A549 (cell line): Measurements from ENCODE around the gene CRIP3. TPM values are rescaled to one million over a fixed set of nuclear protein-coding genes. Genes with fewer than 3 reads are reported as not detected.

Source experiments
- ATAC-seq, 2 experiments: fragments of 200-7000 bp in 1 of 2; fragments of >200 bp in 1 of 2; cut with Nextera tagmentation in 1 of 2; cut with Tn5 transposase in 1 of 2; 3 replicates each; pipeline versions ENCODE4 v1.8.0 to v1.9.1; 2018 to 2020; ENCODE audit warnings: mild to moderate bottlenecking in 1 of 2, moderate library complexity in 1 of 2
- CTCF ChIA-PET: fragments of 300-600 bp; sonication (Branson Sonifier 250); formaldehyde crosslinking; extraction: SDS; loops from one replicate; lab custom pipeline; 2021; ENCODE audit warnings: antibody characterized with exemption, inconsistent platforms; lab: Yijun Ruan, JAX
- POLR2A ChIA-PET: fragments of 350-600 bp; formaldehyde crosslinking; extraction: SDS; loops from one replicate; lab custom pipeline; 2021; ENCODE audit warnings: antibody characterized with exemption, inconsistent platforms; lab: Yijun Ruan, JAX
- DNase-seq, 2 experiments: peaks; one replicate each; pipeline versions ENCODE4 v3.0.0 to v3.0.0-alpha.2; 2011 to 2016; ENCODE audit warnings: low read depth in 1 of 2, low spot score in 1 of 2
- FAIRE-seq: peaks from 2 replicates; lab custom pipeline; 2011; peaks lifted over from hg19 to GRCh38; lab: Jason Lieb, UNC
- H3K27ac ChIP-seq, 2 experiments: fragments of >200 bp; sonication (Bioruptor Twin); formaldehyde crosslinking; 3 replicates each; pipeline ENCODE4 v1.5.1; 2016 to 2017
- H3K4me1 ChIP-seq: fragments of >200 bp; sonication (Bioruptor Twin); formaldehyde crosslinking; 3 replicates; pipeline ENCODE4 v1.6.1; 2016
- H3K4me2 ChIP-seq: fragments of >200 bp; sonication (Bioruptor Twin); formaldehyde crosslinking; 3 replicates; pipeline ENCODE4 v1.6.1; 2016
- H3K4me3 ChIP-seq: fragments of >200 bp; sonication (Bioruptor Twin); formaldehyde crosslinking; 3 replicates; pipeline ENCODE4 v1.5.1; 2016
- H3K9me3 ChIP-seq: fragments of >200 bp; sonication (Bioruptor Twin); formaldehyde crosslinking; 3 replicates; pipeline ENCODE4 v1.6.1; 2016
- ATOH8 ChIP-seq: fragments of 250-450 bp; sonication (Bioruptor Pico); IDR thresholded peaks from 2 replicates; pipeline ENCODE4 v1.5.0; 2020; ENCODE audit warnings: low read depth, mild to moderate bottlenecking, moderate library complexity
- CBX2 ChIP-seq: fragments of 200-600 bp; sonication (generic); IDR thresholded peaks from 2 replicates; pipeline ENCODE4 v1.6.1; 2016; ENCODE audit warnings: low read depth, mild to moderate bottlenecking, borderline replicate concordance
- CEBPB ChIP-seq, 2 experiments: fragments of >200 bp in 1 of 2; sonication (Bioruptor Twin) in 1 of 2; formaldehyde crosslinking in 1 of 2; IDR thresholded peaks; 2 replicates each; pipeline ENCODE4 v1.6.1; 2012 to 2016
- CHD2 ChIP-seq: fragments of 150-350 bp; IDR thresholded peaks from 2 replicates; pipeline ENCODE4 v1.6.1; 2014; ENCODE audit warnings: low read length; ENCODE audit not compliant: partially characterized antibody
- EHMT2 ChIP-seq: fragments of 200-600 bp; sonication (generic); IDR thresholded peaks from 2 replicates; pipeline ENCODE4 v1.6.1; 2016; ENCODE audit warnings: antibody characterized with exemption, low read depth, mild to moderate bottlenecking, moderate library complexity
- ELK1 ChIP-seq: fragments of 150-350 bp; IDR thresholded peaks from 2 replicates; pipeline ENCODE4 v1.6.1; 2014; ENCODE audit warnings: low read depth, mild to moderate bottlenecking, low read length
- FOXS1 ChIP-seq: fragments of 250-450 bp; sonication (Bioruptor Pico); IDR thresholded peaks from 2 replicates; pipeline ENCODE4 v1.5.0; 2020; ENCODE audit warnings: mild to moderate bottlenecking, moderate library complexity
- HEYL ChIP-seq: fragments of 250-450 bp; sonication (Bioruptor Pico); IDR thresholded peaks from 2 replicates; pipeline ENCODE4 v1.8.0; 2021; ENCODE audit warnings: mild to moderate bottlenecking, moderate library complexity
- KDM1A ChIP-seq: fragments of 200-600 bp; sonication (generic); IDR thresholded peaks from 2 replicates; pipeline ENCODE4 v1.6.1; 2016; ENCODE audit warnings: low read depth, mild to moderate bottlenecking
- MAX ChIP-seq: IDR thresholded peaks from 2 replicates; pipeline ENCODE4 v1.6.1; 2012
- MAZ ChIP-seq: fragments of 150-350 bp; IDR thresholded peaks from 2 replicates; pipeline ENCODE4 v1.6.1; 2014; ENCODE audit warnings: antibody characterized with exemption, low read depth, low read length, borderline replicate concordance
- NPAS2 ChIP-seq: fragments of 250-450 bp; sonication (Bioruptor Pico); IDR thresholded peaks from 2 replicates; pipeline ENCODE4 v1.8.0; 2022; ENCODE audit warnings: mild to moderate bottlenecking, moderate library complexity, borderline replicate concordance
- PBX3 ChIP-seq: IDR thresholded peaks from 2 replicates; pipeline ENCODE4 v1.6.1; 2012
- POLR2A ChIP-seq: IDR thresholded peaks from 2 replicates; pipeline ENCODE4 v1.6.1; 2012; ENCODE audit warnings: mild to moderate bottlenecking, low read length
- RCOR1 ChIP-seq: fragments of 150-350 bp; IDR thresholded peaks from 2 replicates; pipeline ENCODE4 v1.6.1; 2014; ENCODE audit warnings: antibody characterized with exemption, low read length, low read depth
- REST ChIP-seq: fragments of 200-600 bp; sonication (generic); IDR thresholded peaks from 2 replicates; pipeline ENCODE4 v1.6.1; 2016; ENCODE audit warnings: antibody characterized with exemption, mild to moderate bottlenecking, moderate library complexity
- SREBF2 ChIP-seq: fragments of 450-650 bp; IDR thresholded peaks from 2 replicates; pipeline ENCODE4 v1.6.1; 2014; ENCODE audit warnings: mild to moderate bottlenecking, moderate library complexity
- TFCP2L1 ChIP-seq: fragments of 250-450 bp; sonication (Bioruptor Pico); IDR thresholded peaks from 2 replicates; pipeline ENCODE4 v1.5.0; 2021; ENCODE audit warnings: mild to moderate bottlenecking
- WGBS: methylation state at CpG from one replicate; pipeline ENCODE4 v1.1.6; 2017; ENCODE audit errors: missing lambda C conversion rate; 5-methylcytosine and 5-hydroxymethylcytosine counted together
- polyA plus RNA-seq, 4 experiments: library from polyadenylated mRNA; depleted of rRNA in 3 of 4; stranded (reverse); fragments of >200 nt; fragmentation: RNase III in 1 of 4; extraction: RNeasy Plus Mini Kit Qiagen cat#74134 plus additional on column Dnase treatment in 1 of 4; gene quantifications; 2 replicates in 3 of 4; 3 replicates in 1 of 4; pipeline ENCODE4 v1.2.3, GENCODE V29; 2011 to 2017

The CRIP3 gene
- polyA plus RNA-seq, 2 of the 4 experiments (the other 2 are of a cell fraction): 1.3 to 2.8 TPM

- DNase-seq: no peak
- WGBS: 45% methylated on average over 5 of the region's 5 CpGs
- Histone ChIP-seq H3K27ac (no peak overlapping the region), H3K4me2 (no peak overlapping the region), H3K4me3 (no peak overlapping the region), H3K9me3 (no peaks in the 10 kb centered on the region), H3K4me1 (no peaks in the 10 kb centered on the region)
- ChIA-PET POLR2A (no interaction called here), CTCF (interaction anchor here (0.5 to 3.1 kb wide), 5 partner anchors 8 to 160 kb away, joined by 3 to 18 read pairs (median 5); no protein-coding TSS in a partner anchor)
- no peak for FAIRE-seq
- ATAC-seq: no peak
- no peak for TF ChIP-seq TFCP2L1 (CRISPR knock-in tag)
- no peak for TF ChIP-seq HEYL
- TF ChIP-seq KDM1A: no peak
Observed at GRCh38 chr6:43261198-43261597, 47.4 kb downstream of the CRIP3 start.

- TF ChIP-seq CBX2 (no peak), MAX (no peak), ATOH8 (CRISPR knock-in tag) (no peak), CEBPB (IDR thresholded peaks at IDR 0.05) (no peak), PBX3 (no peak), EHMT2 (no peak), RCOR1 (no peak), FOXS1 (no peak), MAZ (no peak)
- Histone ChIP-seq H3K4me1 (no peaks in the 10 kb centered on the region), H3K4me2 (no peak overlapping the region), H3K4me3 (no peak overlapping the region), H3K27ac (no peak overlapping the region), H3K9me3 (no peaks in the 10 kb centered on the region)
- CTCF ChIA-PET: interaction anchor here (1.5 to 3.1 kb wide), 2 partner anchors 74 to 115 kb away, joined by 3 to 18 read pairs; no protein-coding TSS in a partner anchor
- WGBS: 56% methylated on average over 4 of the region's 4 CpGs
- DNase-seq (no peak), ATAC-seq (no peak), FAIRE-seq (no peak)
- POLR2A ChIA-PET: no interaction called here
Observed at GRCh38 chr6:43260791-43261190, 47.8 kb downstream of the CRIP3 start.

- ChIA-PET CTCF (interaction anchor here (1.4 to 3.1 kb wide), 4 partner anchors 30 to 248 kb away, joined by 3 to 18 read pairs (median 5); partner anchors contain the start of gene DNPH1), POLR2A (no interaction called here)
- H3K4me3 ChIP-seq: no peak overlapping the region
- H3K9me3 ChIP-seq: no peaks in the 10 kb centered on the region
- no peaks in the 10 kb centered on the region for H3K4me1 ChIP-seq
- FAIRE-seq (no peak), ATAC-seq (no peak), DNase-seq (no peak)
- no peak for TF ChIP-seq NPAS2
- TF ChIP-seq ELK1: no peak
- no peak for TF ChIP-seq REST
- no peak for TF ChIP-seq SREBF2
- TF ChIP-seq HEYL: no peak
- TF ChIP-seq POLR2A: no peak
- no peak for TF ChIP-seq CHD2
- WGBS: 81% methylated on average over 17 of the region's 30 CpGs
- H3K27ac ChIP-seq: no peak overlapping the region
- H3K4me2 ChIP-seq: no peak overlapping the region
Observed at GRCh38 chr6:43258807-43259686, 49.6 kb downstream of the CRIP3 start.
